H9 (cell line): ENCODE results near the gene USP26. TPM values are rescaled to one million over a fixed set of nuclear protein-coding genes. Genes with fewer than 3 reads are reported as not detected.

Experiments used
- DNase-seq: peaks from one replicate; pipeline ENCODE4 v3.0.0-alpha.2; 2017
- H2AFZ ChIP-seq: one replicate; pipeline ENCODE4 v1.6.1; 2013; ENCODE audit warnings: mild to moderate bottlenecking, low read length, control low read depth, moderate library complexity
- H2AK5ac ChIP-seq: 2 replicates; pipeline ENCODE4 v1.6.1; 2013; ENCODE audit warnings: low read length, control low read depth, mixed read lengths; ENCODE audit not compliant: insufficient read length
- H2BK120ac ChIP-seq: one replicate; pipeline ENCODE4 v1.6.1; 2013; ENCODE audit warnings: low read depth, mild to moderate bottlenecking, low read length, control low read depth, inconsistent platforms; ENCODE audit not compliant: poor library complexity, severe bottlenecking
- H2BK12ac ChIP-seq: 2 replicates; pipeline ENCODE4 v1.6.1; 2013; ENCODE audit warnings: low read length, control low read depth, mixed read lengths, low read depth; ENCODE audit not compliant: insufficient read length
- H2BK15ac ChIP-seq: 2 replicates; pipeline ENCODE4 v1.6.1; 2013; ENCODE audit warnings: low read depth, low read length, control low read depth
- H2BK20ac ChIP-seq: one replicate; pipeline ENCODE4 v1.6.1; 2013; ENCODE audit warnings: low read depth, mild to moderate bottlenecking, low read length, control low read depth, inconsistent platforms; ENCODE audit not compliant: poor library complexity, severe bottlenecking
- H2BK5ac ChIP-seq: 2 replicates; pipeline ENCODE4 v1.6.1; 2013; ENCODE audit warnings: low read length, control low read depth, mixed read lengths; ENCODE audit not compliant: insufficient read length
- H3K14ac ChIP-seq: 2 replicates; pipeline ENCODE4 v1.6.1; 2013; ENCODE audit warnings: low read length, control low read depth; ENCODE audit not compliant: insufficient read depth
- H3K18ac ChIP-seq: 2 replicates; pipeline ENCODE4 v1.6.1; 2013; ENCODE audit warnings: low read depth, mild to moderate bottlenecking, mixed read lengths, low read length, control low read depth; ENCODE audit not compliant: insufficient read length
- H3K23ac ChIP-seq: 2 replicates; pipeline ENCODE4 v1.6.1; 2013; ENCODE audit warnings: low read length, control low read depth, mixed read lengths, low read depth; ENCODE audit not compliant: insufficient read length
- H3K23me2 ChIP-seq: 2 replicates; pipeline ENCODE4 v1.6.1; 2013; ENCODE audit warnings: low read depth, mild to moderate bottlenecking, mixed read lengths, low read length, control low read depth; ENCODE audit not compliant: insufficient read length, poor library complexity, severe bottlenecking
- H3K27ac ChIP-seq: 2 replicates; pipeline ENCODE4 v1.5.1; 2013; ENCODE audit warnings: low read length, control low read depth, mixed read lengths, low read depth; ENCODE audit not compliant: insufficient read length
- H3K27me3 ChIP-seq: 2 replicates; pipeline ENCODE4 v1.6.1; 2013; ENCODE audit warnings: low read length, control low read depth, inconsistent platforms; ENCODE audit not compliant: insufficient read depth
- H3K4ac ChIP-seq: 2 replicates; pipeline ENCODE4 v1.6.1; 2013; ENCODE audit warnings: low read depth, mild to moderate bottlenecking, control low read depth, inconsistent platforms, low read length, moderate library complexity
- H3K4me1 ChIP-seq: 2 replicates; pipeline ENCODE4 v1.6.1; 2013; ENCODE audit warnings: low read length, control low read depth, inconsistent platforms; ENCODE audit not compliant: insufficient read depth
- H3K4me2 ChIP-seq: 2 replicates; pipeline ENCODE4 v1.6.1; 2013; ENCODE audit warnings: low read length, control low read depth, mixed read lengths; ENCODE audit not compliant: insufficient read length, insufficient read depth
- H3K56ac ChIP-seq: 2 replicates; pipeline ENCODE4 v1.6.1; 2013; ENCODE audit warnings: low read depth, mild to moderate bottlenecking, mixed read lengths, low read length, control low read depth; ENCODE audit not compliant: insufficient read length
- H3K79me1 ChIP-seq: 2 replicates; pipeline ENCODE4 v1.6.1; 2013; ENCODE audit warnings: low read depth, mild to moderate bottlenecking, moderate library complexity, low read length, control low read depth, inconsistent platforms; ENCODE audit not compliant: insufficient read depth, poor library complexity, severe bottlenecking
- H3K79me2 ChIP-seq: 2 replicates; pipeline ENCODE4 v1.6.1; 2013; ENCODE audit warnings: low read length, control low read depth, inconsistent platforms; ENCODE audit not compliant: insufficient read depth
- H3K9ac ChIP-seq: 2 replicates; pipeline ENCODE4 v1.6.1; 2013; ENCODE audit warnings: low read length, control low read depth, mixed read lengths; ENCODE audit not compliant: insufficient read length; ENCODE audit errors: extremely low read depth
- H3K9me3 ChIP-seq: one replicate; pipeline ENCODE4 v1.6.1; 2013; ENCODE audit warnings: low read depth, low read length, inconsistent platforms; ENCODE audit not compliant: control insufficient read depth
- H3T11ph ChIP-seq: one replicate; pipeline ENCODE4 v1.6.1; 2013; ENCODE audit warnings: mild to moderate bottlenecking, low read length, control low read depth, inconsistent platforms
- H4K20me1 ChIP-seq: one replicate; pipeline ENCODE4 v1.6.1; 2013; ENCODE audit not compliant: control insufficient read depth, insufficient read length, insufficient read depth
- H4K5ac ChIP-seq: 2 replicates; pipeline ENCODE4 v1.6.1; 2013; ENCODE audit warnings: low read depth, mild to moderate bottlenecking, mixed read lengths, low read length, control low read depth; ENCODE audit not compliant: insufficient read length
- H4K8ac ChIP-seq: replicated peaks from 2 replicates; pipeline ENCODE4 v1.6.1; 2013; ENCODE audit warnings: low read length, control low read depth, mixed read lengths, low read depth; ENCODE audit not compliant: insufficient read length
- H4K91ac ChIP-seq: 2 replicates; pipeline ENCODE4 v1.6.1; 2013; ENCODE audit warnings: low read depth, mild to moderate bottlenecking, moderate library complexity, mixed read lengths, low read length, control low read depth; ENCODE audit not compliant: insufficient read length
- H3K27ac Mint-ChIP-seq, 3 experiments: 2 replicates in 2 of 3; 3 replicates in 1 of 3; pipeline ENCODE4 v1.8.0; 2020 to 2021; ENCODE audit warnings: mixed read lengths in 3 of 3, mild to moderate bottlenecking in 1 of 3, moderate library complexity in 1 of 3
- H3K27me3 Mint-ChIP-seq: 2 replicates; pipeline ENCODE4 v1.8.0; 2021; ENCODE audit warnings: low read depth, mild to moderate bottlenecking, moderate library complexity, mixed read lengths
- H3K36me3 Mint-ChIP-seq, 3 experiments: 2 replicates in 2 of 3; 3 replicates in 1 of 3; pipeline ENCODE4 v1.8.0; 2020 to 2021; ENCODE audit warnings: low read depth in 3 of 3, mixed read lengths in 3 of 3; ENCODE audit not compliant: insufficient read depth in 1 of 3
- H3K4me1 Mint-ChIP-seq, 2 experiments: 2 replicates each; pipeline ENCODE4 v1.8.0; 2020; ENCODE audit warnings: mixed read lengths in 2 of 2
- H3K4me3 Mint-ChIP-seq, 2 experiments: 2 replicates in 1 of 2; 3 replicates in 1 of 2; pipeline ENCODE4 v1.8.0; 2020 to 2021; ENCODE audit warnings: mild to moderate bottlenecking in 2 of 2, mixed read lengths in 2 of 2, moderate library complexity in 1 of 2
- H3K9me3 Mint-ChIP-seq, 2 experiments: 2 replicates in 1 of 2; 3 replicates in 1 of 2; pipeline ENCODE4 v1.8.0; 2020; ENCODE audit warnings: mild to moderate bottlenecking in 2 of 2, mixed read lengths in 2 of 2, moderate library complexity in 1 of 2
- WGBS: extraction: QIAGEN DNeasy Blood & Tissue Kit; methylation state at CpG from one replicate; pipeline ENCODE4 v1.1.7; 2013; ENCODE audit warnings: missing lambda C conversion rate, low lambda C conversion rate, mixed read lengths; ENCODE audit not compliant: insufficient read length; ENCODE audit errors: extremely low coverage; 5-methylcytosine and 5-hydroxymethylcytosine counted together
- total RNA-seq: library from RNA; stranded (reverse); gene quantifications from 2 replicates; pipeline ENCODE4 v1.2.1, GENCODE V29; 2021
- TF ChIP-seq, protein P1 (sequence below): fragments of 200-600 bp; sonication (generic); conservative IDR thresholded peaks from 3 replicates; pipeline ENCODE4 v1.8.0; 2021; ENCODE audit warnings: antibody characterized with exemption, mild to moderate bottlenecking

USP26 gene
- total RNA-seq, 1 experiment from 2014 or later, result not detected

DNA sequence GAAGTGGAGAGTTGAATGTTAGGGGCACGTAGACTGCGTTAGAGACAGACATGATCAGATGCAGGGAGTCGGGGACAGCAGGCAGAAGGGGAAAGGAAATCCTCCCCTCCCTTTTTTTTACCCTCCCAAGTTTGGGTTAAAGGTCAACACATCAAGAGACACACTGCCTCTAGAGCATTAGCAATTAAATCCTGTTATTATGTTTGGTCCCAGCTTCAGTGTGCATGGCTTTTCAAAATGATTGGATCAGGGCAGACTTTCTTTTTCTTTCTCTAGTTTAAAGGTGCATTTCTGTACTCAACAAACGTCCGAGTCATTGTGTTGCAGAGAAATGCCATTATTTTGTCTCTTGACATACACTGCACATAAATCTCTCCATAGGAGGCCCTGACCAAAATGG is 63.9 kb downstream of the USP26 start:
- Mint-ChIP-seq H3K4me3 (no peak overlapping the region), H3K27me3 (no peaks in the 10 kb centered on the region; the same call in 1 of the 2 replicates), H3K27ac (no peak overlapping the region), H3K9me3 (peaks cover 4 to 6% of the 10 kb centered on the region in 2 experiments; a peak in 2 of 5 replicates), H3K4me1 (peaks cover 13 to 19% of the 10 kb centered on the region in 2 experiments), H3K36me3 (peaks cover 0 to 4% (median 0%) of the 10 kb centered on the region in 3 experiments; a peak in 2 of 7 replicates)
- no peaks in the 10 kb centered on the region for H3K23me2 ChIP-seq
- H3T11ph ChIP-seq, result no peak overlapping the region
- H4K5ac ChIP-seq, result no peak overlapping the region
- no peak overlapping the region for H3K9ac ChIP-seq
- H2BK5ac ChIP-seq, result no peak overlapping the region
- no peak overlapping the region for H3K56ac ChIP-seq
- H2BK12ac ChIP-seq, result no peak overlapping the region
- H3K23ac ChIP-seq, result no peak overlapping the region
- H3K4me1 ChIP-seq, result no peaks in the 10 kb centered on the region
- H2BK15ac ChIP-seq, result no peak overlapping the region
- no peak for DNase-seq
- no peak overlapping the region for H2BK20ac ChIP-seq
- H3K14ac ChIP-seq, result no peak overlapping the region
- TF ChIP-seq, protein P1, sequence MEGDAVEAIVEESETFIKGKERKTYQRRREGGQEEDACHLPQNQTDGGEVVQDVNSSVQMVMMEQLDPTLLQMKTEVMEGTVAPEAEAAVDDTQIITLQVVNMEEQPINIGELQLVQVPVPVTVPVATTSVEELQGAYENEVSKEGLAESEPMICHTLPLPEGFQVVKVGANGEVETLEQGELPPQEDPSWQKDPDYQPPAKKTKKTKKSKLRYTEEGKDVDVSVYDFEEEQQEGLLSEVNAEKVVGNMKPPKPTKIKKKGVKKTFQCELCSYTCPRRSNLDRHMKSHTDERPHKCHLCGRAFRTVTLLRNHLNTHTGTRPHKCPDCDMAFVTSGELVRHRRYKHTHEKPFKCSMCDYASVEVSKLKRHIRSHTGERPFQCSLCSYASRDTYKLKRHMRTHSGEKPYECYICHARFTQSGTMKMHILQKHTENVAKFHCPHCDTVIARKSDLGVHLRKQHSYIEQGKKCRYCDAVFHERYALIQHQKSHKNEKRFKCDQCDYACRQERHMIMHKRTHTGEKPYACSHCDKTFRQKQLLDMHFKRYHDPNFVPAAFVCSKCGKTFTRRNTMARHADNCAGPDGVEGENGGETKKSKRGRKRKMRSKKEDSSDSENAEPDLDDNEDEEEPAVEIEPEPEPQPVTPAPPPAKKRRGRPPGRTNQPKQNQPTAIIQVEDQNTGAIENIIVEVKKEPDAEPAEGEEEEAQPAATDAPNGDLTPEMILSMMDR, result no peak
- no peaks in the 10 kb centered on the region for H3K27me3 ChIP-seq
- WGBS, result no CpG with 5 or more reads among the region's 5 CpGs
- H2AK5ac ChIP-seq, result no peak overlapping the region
- H2BK120ac ChIP-seq, result no peak overlapping the region
- no peak overlapping the region for H3K4ac ChIP-seq
- H3K4me2 ChIP-seq, result no peak overlapping the region
- H3K27ac ChIP-seq, result no peak overlapping the region
- no peak overlapping the region for H4K91ac ChIP-seq
- no peak overlapping the region for H2AFZ ChIP-seq
- no peak overlapping the region for H4K8ac ChIP-seq
- no peaks in the 10 kb centered on the region for H3K9me3 ChIP-seq
- no peak overlapping the region for H3K18ac ChIP-seq
- no peaks in the 10 kb centered on the region for H3K79me2 ChIP-seq
- H3K79me1 ChIP-seq, result no peaks in the 10 kb centered on the region
- H4K20me1 ChIP-seq, result no peaks in the 10 kb centered on the region
